GM19452 (cell line): ENCODE data around the gene LARGE1.
"Not testable (repeated sequence)": the region's sequence is repeated elsewhere in the genome, so short reads cannot be mapped to it uniquely, and the experiment has no call there.

ENCODE experiments used
- ATAC-seq: cut with Tn5 transposase; IDR thresholded peaks from one replicate; pipeline ENCODE4 v1.9.1; 2021; ENCODE audit not compliant: unreplicated experiment

LARGE1 gene

DNA sequence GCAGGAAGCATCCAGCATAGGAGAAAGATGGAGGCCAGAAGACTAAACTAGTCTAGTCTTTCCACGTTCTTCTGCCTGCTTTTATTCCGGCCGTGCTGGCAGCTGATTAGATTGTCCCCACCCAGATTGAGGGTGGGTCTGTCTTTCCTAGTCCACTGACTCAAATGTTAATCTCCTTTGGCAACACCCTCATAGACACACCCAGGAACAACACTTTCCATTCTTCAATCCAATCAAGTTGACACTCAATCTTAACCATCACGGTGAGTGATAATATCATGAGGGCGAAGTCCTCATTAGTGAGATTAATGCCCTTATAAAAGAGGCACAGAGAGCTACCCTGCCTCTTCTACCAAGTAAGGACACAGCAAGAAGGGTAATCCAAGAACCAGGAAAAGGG lies 424.2 kb downstream of the LARGE1 start:
- no peak for ATAC-seq

DNA sequence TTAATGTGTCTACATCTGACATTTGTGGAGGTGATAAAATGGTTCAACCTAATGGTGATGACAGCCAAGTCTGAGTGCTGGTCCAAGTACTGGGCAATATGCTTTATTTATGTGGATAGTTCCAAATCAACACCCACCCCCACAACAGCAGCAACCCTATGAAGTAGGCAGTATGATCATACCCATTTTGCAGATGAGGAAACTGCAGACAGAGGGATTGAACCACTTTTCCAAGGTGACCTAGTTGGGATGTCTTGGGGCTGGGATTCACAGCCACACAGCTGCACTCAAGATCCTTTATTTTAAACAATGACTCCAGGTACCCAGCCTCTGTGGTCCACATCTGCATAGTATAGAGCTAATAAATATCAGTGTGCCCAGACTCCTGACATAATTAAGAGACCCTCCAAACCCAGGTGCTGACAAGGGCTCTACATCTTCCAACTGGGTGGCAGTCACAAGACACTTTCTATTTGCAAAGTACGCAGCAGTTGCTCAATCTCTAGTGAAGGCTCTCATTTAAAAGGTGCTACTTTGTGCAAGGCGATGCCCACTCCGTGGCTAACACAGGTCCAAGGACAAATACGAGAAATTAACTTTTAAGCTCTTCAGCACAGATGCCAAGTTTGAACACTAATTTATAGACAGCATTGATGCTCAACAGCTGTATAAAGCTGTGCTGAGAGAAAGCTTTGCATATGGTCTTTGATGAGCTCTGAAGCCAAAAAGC lies 426.6 kb downstream of the LARGE1 start:
- ATAC-seq, result no peak

DNA sequence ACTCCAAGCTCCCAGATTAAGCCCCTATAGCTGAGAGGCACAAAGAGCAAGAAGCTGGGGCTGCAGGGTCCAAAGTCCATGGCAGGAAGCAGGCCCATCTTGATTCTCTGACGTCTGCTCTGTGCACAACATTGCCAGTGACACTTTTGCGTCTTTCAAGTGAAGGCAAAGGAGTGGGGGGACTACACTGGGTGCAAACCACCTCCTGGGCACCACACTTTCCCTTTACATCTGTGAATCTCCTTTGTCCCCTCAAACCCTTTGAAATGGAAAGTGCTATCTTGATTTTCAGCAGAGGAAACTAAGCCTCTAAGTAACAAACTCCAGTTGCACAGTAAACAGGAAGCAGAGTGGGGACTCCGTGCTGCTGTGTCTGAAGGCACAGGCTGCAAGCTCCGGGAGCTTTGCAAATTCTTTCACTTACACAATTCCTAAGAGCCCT lies 428.0 kb downstream of the LARGE1 start:
- ATAC-seq, result no peak

DNA sequence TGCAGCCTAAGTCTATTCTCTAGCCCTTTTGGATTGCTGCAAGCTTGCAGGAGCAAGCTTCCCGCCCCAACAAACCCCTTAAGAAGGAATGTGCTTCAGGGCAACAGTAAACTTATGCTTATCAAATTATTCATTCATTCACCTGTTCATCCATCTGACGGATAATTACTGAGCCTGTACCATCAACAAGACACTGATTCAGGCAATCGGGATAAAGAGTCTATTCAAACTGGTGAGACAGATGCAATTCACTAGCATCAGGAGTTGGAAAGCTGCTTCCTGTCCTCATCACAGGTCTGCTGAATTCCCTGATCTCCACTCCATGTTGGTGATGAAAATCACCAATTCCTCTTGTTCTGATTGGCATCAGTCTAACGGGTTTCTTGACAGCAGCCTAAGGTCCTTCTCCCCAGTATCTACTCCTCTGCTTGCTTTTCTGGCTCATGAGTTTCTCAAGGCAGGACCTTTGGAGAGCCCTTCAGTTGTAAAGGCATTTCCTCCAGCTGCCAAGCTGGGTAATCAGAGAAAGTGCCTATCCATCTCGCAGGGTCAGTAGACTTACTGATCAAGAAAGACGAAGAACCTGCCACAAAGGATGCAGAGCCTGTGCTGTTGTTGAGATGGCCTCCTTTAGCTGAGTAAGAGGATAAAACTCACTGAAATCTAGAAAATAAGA lies 433.1 kb downstream of the LARGE1 start:
- no peak for ATAC-seq

GRCh38 chr22:33481550-33481949 lies 438.7 kb downstream of the LARGE1 start:
- ATAC-seq, result no peak

DNA sequence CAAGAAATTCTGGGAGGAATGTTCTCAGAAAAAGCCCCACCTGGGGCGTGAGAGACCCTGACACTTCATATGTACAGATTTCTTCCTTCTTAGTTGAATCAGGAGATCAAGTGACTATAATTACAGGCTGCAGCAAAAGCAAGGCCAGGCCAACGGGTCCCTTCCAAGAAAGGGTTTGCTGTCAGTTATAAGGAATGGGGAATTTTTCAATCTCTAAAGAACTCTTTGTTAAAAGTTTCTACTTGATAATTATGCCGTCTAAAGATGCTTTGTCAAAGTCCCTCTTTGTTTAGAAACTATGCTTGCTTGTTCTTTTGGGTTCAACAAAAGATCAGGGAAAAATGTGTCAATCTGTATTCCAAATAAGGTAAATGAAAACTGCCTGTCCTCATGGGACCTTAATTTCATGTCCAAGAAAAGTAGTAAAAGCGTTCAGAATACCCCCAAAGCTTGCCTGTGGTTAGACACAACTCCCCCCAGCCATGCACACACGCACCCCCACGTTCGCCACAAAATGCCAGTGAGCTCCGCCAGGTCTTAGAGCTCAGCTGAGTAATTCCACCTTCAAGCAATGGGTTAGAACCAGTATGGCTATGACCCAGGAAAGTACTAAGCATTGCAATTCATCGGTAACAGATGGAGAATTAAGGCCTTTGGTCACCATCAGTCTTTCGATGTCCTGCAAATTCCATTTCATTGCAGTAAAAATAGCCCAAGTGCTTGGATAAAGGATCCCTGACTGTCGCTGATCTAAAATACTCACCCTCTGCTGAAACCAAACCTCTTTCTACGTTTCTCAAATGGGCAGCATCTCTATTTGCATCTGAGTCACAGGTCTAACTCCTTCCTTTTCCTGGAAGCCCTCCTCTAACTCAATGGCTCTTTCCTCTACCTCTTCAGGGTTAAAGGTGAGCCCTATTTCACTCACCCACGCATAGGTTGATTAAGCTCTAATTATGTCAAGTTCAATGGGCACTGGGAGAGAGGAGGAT lies 442.9 kb downstream of the LARGE1 start:
- ATAC-seq, result no peak

DNA sequence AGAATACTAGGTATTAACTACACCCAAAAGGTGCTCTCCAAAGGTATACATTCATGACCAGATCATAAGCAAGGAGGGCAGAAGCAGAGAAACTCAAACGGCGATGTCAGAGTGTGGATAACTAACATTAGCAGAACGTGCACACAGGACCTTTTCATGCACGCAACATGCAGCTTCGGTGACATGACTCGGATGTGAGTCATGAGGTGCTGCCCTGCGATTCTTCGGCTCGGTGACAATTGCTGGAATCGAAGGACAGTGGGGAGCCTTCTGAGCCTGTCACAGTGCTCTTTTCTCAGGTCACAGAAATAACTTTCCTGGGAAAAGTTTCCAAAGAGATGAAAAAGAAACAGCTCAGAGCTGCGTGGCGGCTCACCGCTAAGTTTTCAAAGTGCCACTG lies 443.6 kb downstream of the LARGE1 start:
- ATAC-seq, result no peak

DNA sequence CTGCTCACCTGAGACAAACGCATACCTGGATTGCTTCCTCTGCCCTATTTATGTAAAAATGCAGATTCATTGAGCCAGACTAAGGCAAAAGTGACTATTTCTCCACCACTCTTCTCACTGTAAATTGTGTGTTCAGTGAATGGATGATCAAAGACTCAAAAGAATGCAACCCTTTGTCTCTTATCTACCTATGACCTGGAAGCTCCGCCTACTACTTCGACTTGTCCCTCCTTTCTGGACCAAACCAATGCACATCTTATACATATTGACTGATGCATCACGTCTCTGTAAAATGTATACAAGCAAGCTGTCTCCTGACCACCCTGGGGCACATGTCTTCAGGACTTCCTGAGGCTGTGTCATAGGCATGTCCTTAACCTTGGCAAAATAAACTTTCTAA lies 444.1 kb downstream of the LARGE1 start:
- ATAC-seq, result no peak

DNA sequence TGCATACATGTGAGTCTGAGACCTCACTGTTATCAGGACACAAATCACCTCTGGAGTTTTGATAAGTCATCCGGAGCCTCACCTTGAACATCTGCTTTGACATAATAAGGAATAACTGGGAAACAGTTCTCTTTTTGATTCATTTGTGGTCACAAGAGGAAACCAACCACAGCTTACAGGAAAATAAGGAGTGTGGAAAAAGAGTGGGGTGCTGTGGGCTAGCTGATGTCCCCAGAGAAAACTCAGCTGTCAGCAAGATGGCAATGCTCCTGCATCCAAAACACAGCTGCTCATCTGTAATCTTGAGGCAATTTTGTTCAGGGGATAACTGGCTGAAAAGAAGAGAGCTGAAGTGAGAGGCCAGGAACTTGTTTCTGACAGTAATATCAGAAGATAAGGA lies 445.7 kb downstream of the LARGE1 start:
- no peak for ATAC-seq

DNA sequence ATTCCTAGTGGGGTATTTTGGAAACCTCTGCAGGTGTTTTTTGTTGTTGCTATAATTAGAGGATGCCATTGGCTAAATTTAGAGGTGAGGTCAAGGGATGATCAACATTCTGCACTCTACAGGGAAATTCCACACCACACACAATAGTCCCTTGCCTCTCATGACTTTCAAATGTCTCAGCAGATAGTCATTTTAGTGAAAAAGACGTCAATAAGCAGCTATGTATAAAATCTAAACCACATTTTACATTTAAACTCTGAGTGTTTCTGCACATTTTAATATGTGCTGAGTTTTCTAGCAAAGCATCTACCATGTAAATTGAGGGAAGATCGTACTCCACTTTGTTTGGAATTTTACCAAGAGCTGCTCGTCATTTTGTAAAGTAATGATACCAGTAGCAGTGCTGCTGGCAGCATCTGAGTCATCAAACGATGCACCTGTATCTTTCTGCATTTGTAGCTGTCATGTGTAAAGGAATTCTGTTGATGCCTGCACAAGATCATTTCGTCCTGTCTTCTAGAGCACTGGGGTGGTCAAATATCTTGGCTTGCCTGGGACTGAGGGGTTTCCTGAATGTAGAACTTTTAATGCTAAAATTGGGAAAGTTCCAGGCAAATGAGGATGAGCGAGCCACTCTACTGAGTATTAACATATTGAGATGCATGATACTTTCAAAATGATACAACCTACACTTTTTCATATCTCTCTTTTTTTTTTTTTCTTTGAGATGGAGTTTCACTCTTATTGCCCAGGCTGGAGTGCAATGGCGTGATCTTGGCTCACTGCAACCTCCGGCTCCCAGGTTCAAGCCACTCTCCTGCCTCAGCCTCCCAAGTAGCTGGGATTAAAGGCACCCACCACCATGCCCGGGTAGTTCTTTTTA lies 447.6 kb downstream of the LARGE1 start:
- peak; percentile 54 for ATAC-seq

DNA sequence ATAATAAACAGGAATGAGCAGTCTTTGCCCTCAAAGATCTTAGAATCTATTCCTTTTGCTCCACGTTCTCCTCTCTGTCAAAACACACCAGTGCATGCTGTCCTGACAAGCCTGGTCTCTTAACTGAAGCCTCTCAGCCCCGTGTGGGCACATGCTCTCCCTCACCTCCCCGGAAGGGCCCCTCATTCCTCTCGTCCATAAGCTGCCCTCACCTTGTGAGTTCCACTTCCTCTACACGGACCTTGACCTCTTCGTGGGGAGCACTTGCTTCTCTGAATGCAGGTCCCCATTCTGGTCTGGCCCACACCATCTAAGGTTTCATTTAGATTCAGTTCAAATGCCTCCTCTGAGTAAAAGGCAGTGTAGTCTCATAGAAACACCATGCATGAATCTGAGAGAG lies 449.8 kb downstream of the LARGE1 start:
- ATAC-seq, result no peak

GRCh38 chr22:33467620-33468095 lies 452.6 kb downstream of the LARGE1 start:
- no peak for ATAC-seq

DNA sequence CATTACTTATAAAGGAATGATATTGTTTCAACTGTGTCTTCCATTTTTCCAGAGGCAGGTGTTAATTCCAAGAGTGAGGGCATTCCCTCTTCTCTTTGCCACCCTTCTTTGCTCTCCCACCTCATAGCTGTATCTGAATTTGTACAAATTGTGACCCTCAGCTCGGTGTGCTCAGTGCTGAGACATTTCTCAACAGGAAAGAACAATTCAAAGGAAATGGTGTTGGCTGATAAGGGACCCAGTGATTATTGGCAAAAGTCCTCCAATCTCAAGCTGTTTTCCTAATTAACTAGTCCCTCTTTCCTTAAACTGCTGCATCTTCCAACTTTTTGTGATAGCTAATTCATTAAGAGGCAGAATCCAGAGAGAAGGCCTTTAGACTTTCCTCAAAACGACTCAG lies 453.2 kb downstream of the LARGE1 start:
- no peak for ATAC-seq

DNA sequence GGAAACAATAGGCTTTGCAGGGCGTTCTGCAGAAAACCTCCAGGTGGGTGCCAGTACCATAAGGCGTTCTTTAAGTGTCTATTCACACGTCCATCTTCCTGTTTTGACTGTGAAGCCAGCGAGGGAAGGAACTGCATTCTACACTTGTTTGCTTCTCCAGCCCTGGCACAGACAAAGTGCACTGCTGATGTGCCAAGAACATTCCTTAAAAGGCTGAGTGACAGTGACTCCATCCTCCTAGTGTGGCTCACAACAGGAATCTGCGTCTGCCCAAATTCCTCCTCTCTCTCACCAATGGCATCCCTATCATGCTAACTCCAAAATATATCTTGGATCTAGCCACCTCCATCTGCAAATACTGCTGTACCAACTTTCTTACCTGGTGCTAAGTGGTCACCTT lies 454.7 kb downstream of the LARGE1 start:
- no peak for ATAC-seq

GRCh38 chr22:33464698-33465097 lies 455.6 kb downstream of the LARGE1 start:
- no peak for ATAC-seq

GRCh38 chr22:33461698-33462434 lies 458.4 kb downstream of the LARGE1 start:
- ATAC-seq, result no peak

DNA sequence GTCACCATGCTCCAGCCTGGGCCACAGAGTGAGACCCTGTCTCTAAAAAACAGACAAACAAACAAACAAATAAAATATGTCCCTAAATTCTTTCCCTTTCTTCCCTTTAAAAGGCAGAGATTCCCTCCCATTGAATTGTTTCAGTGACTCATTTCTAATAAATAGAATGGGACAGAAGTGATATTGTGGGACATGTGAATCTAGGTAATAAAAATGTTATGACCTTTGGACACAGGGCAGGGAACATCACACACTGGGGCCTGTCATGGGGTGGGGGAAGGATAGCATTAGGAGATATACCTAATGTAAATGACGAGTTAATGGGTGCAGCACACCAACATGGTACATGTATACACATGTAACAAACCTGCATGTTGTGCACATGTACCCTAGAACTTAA lies 459.0 kb downstream of the LARGE1 start:
- ATAC-seq, result not testable (repeated sequence)

- ATAC-seq, result no peak
Measured at GRCh38 chr22:33459137-33459536, 461.1 kb downstream of the LARGE1 start.

GRCh38 chr22:33456511-33456910 lies 463.8 kb downstream of the LARGE1 start:
- ATAC-seq, result no peak

DNA sequence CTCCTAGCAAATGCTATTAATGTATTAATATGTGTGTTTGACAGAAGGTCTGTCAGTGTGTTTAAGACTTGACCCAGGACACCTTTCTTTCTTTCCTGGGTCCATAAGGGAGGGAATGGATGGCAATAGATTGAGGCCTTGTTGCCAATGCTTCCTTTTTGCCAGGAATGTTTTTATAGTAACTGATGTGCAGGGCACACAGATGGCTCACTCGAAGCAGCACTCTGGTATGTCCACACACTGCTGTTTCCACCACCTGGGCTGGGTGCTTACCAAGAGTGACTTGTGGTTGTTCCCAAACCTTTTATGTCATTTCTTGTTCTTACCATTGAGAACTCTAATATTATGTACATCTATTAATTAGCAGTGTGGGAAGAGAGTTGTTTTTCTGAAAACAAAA lies 465.2 kb downstream of the LARGE1 start:
- no peak for ATAC-seq
